ENCODE results near the gene CD163. TPM values are rescaled to one million over a fixed set of nuclear protein-coding genes. Genes with fewer than 3 reads are reported as not detected.

CD163 gene
- total RNA-seq, 1 experiment from 2014 or later = 0.07 TPM

GRCh38 chr12:7460375-7461259 is 43.0 kb downstream of the CD163 start:
- Mint-ChIP-seq H3K9me3 (no peaks in the 10 kb centered on the region), H3K4me1 (peaks cover 7 to 11% of the 10 kb centered on the region in 2 experiments), H3K36me3 (ENCODE audit: insufficient read depth in 1 of 3, low read depth in 3 of 3) (no peaks in the 10 kb centered on the region), H3K27ac (0 out of 7 replicates have a peak overlapping the region, but pooled peaks of 1 of the 3 experiments have one; percentile 87), H3K27me3 (ENCODE audit: low read depth) (no peaks in the 10 kb centered on the region), H3K4me3 (no peak overlapping the region)
- Histone ChIP-seq H3K9ac (ENCODE audit: extremely low read depth, insufficient read length, low read length) (no peak overlapping the region), H4K8ac (replicated peaks; ENCODE audit: insufficient read length, low read depth, low read length) (no peak overlapping the region), H2BK120ac (ENCODE audit: low read depth, low read length, poor library complexity, severe bottlenecking) (no peak overlapping the region), H3K27ac (ENCODE audit: insufficient read length, low read depth, low read length) (no peak overlapping the region), H2BK15ac (ENCODE audit: low read depth, low read length) (no peak overlapping the region), H3K56ac (ENCODE audit: insufficient read length, low read depth, low read length) (no peak overlapping the region), H3K4me1 (ENCODE audit: insufficient read depth, low read length) (no peaks in the 10 kb centered on the region), H4K91ac (ENCODE audit: insufficient read length, low read depth, low read length) (no peak overlapping the region), H3K4me2 (ENCODE audit: insufficient read depth, insufficient read length, low read length) (no peak overlapping the region), H3K23ac (ENCODE audit: insufficient read length, low read depth, low read length) (no peak overlapping the region), H2BK20ac (ENCODE audit: low read depth, low read length, poor library complexity, severe bottlenecking) (no peak overlapping the region), H3K79me2 (ENCODE audit: insufficient read depth, low read length) (no peaks in the 10 kb centered on the region), H3K9me3 (ENCODE audit: control insufficient read depth, low read depth, low read length) (no peaks in the 10 kb centered on the region), H4K5ac (ENCODE audit: insufficient read length, low read depth, low read length) (no peak overlapping the region), H3K4ac (ENCODE audit: low read depth, low read length) (no peak overlapping the region), H2AFZ (ENCODE audit: low read length) (no peak overlapping the region), H4K20me1 (ENCODE audit: control insufficient read depth, insufficient read depth, insufficient read length) (no peaks in the 10 kb centered on the region), H2BK5ac (ENCODE audit: insufficient read length, low read length) (no peak overlapping the region), H3K14ac (ENCODE audit: insufficient read depth, low read length) (no peak overlapping the region), H3K23me2 (ENCODE audit: insufficient read length, low read depth, low read length, poor library complexity, severe bottlenecking) (no peaks in the 10 kb centered on the region), H3K79me1 (ENCODE audit: insufficient read depth, low read depth, low read length, poor library complexity, severe bottlenecking) (no peaks in the 10 kb centered on the region), H2AK5ac (ENCODE audit: insufficient read length, low read length) (no peak overlapping the region), H2BK12ac (ENCODE audit: insufficient read length, low read depth, low read length) (no peak overlapping the region), H3K18ac (ENCODE audit: insufficient read length, low read depth, low read length) (no peak overlapping the region), H3K27me3 (ENCODE audit: insufficient read depth, low read length) (no peaks in the 10 kb centered on the region), H3T11ph (ENCODE audit: low read length) (no peak overlapping the region)
- peak; percentile 76 for DNase-seq
- peak; percentile 97 for TF ChIP-seq CTCF (conservative IDR thresholded peaks at IDR 0.05)
- WGBS (ENCODE audit: extremely low coverage, insufficient read length, low lambda C conversion rate) = no CpG with 5 or more reads among the region's 7 CpGs
